ENCODE results near the gene CDKN1B.

- TF ChIP-seq, protein P1, sequence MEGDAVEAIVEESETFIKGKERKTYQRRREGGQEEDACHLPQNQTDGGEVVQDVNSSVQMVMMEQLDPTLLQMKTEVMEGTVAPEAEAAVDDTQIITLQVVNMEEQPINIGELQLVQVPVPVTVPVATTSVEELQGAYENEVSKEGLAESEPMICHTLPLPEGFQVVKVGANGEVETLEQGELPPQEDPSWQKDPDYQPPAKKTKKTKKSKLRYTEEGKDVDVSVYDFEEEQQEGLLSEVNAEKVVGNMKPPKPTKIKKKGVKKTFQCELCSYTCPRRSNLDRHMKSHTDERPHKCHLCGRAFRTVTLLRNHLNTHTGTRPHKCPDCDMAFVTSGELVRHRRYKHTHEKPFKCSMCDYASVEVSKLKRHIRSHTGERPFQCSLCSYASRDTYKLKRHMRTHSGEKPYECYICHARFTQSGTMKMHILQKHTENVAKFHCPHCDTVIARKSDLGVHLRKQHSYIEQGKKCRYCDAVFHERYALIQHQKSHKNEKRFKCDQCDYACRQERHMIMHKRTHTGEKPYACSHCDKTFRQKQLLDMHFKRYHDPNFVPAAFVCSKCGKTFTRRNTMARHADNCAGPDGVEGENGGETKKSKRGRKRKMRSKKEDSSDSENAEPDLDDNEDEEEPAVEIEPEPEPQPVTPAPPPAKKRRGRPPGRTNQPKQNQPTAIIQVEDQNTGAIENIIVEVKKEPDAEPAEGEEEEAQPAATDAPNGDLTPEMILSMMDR (IDR thresholded peaks at IDR 0.05; ENCODE audit: extremely low read depth in 1 of 2, insufficient read depth in 1 of 2, low read depth in 1 of 2, low read length in 2 of 2), result no peak
- no peak for TF ChIP-seq POLR2AphosphoS5 (IDR thresholded peaks at IDR 0.05; ENCODE audit: insufficient read depth, low read depth, low read length)
- TF ChIP-seq EZH2 (IDR thresholded peaks at IDR 0.05; ENCODE audit: borderline replicate concordance, low read depth, low read length, severe bottlenecking), result no peak
- no peak for TF ChIP-seq POLR2A (IDR thresholded peaks at IDR 0.05; ENCODE audit: low read depth, low read length)
- no peak for TF ChIP-seq MYC (IDR thresholded peaks at IDR 0.05; ENCODE audit: low read depth, low read length)
- TF ChIP-seq MAX (IDR thresholded peaks at IDR 0.05; ENCODE audit: insufficient read depth, insufficient read length), result no peak
- TF ChIP-seq JUN (IDR thresholded peaks at IDR 0.05; ENCODE audit: borderline replicate concordance, insufficient read depth, insufficient read length, low read depth), result no peak
- TF ChIP-seq GATA2 (IDR thresholded peaks at IDR 0.05; ENCODE audit: insufficient read depth, insufficient read length, low read depth, low read length), result no peak
These were observed 1.7 kb downstream of the CDKN1B start for GRCh38 chr12:12718853-12719252.

Data from endothelial cell of umbilical vein (primary cell).